ENCODE data around the gene RPL7L1.

Gene RPL7L1

GRCh38 chr6:42936398-42936797 is 57.0 kb downstream of the RPL7L1 start:
- DNase-seq, result no peak

GRCh38 chr6:42937548-42938427 is 58.4 kb downstream of the RPL7L1 start:
- no peak for DNase-seq

- no peak for DNase-seq
Measured at GRCh38 chr6:42938428-42938796, 59.0 kb downstream of the RPL7L1 start.

GRCh38 chr6:42938987-42939809 is 59.8 kb downstream of the RPL7L1 start:
- DNase-seq, result no peak
